Gastrocnemius medialis (tissue), 4 donors: ENCODE results near the gene WDR86.

Experiments
- CTCF ChIP-seq, 5 experiments: fragments of 450-650 bp in 3 of 5; fragments of 200-600 bp in 2 of 5; sonication (generic) in 2 of 5; IDR thresholded peaks in 4 of 5; conservative IDR thresholded peaks in 1 of 5; 1 replicate in 4 of 5; 2 replicates in 1 of 5; pipeline ENCODE4 v1.5.1; 2016 to 2019; ENCODE audit warnings: antibody characterized with exemption in 5 of 5, mild to moderate bottlenecking in 3 of 5, moderate library complexity in 3 of 5
- POLR2A ChIP-seq, 2 donors: fragments of 450-650 bp; IDR thresholded peaks; one replicate each; pipeline ENCODE4 v1.6.1; 2017; ENCODE audit warnings: antibody characterized with exemption in 2 of 2, mild to moderate bottlenecking in 2 of 2, moderate library complexity in 2 of 2

GRCh38 chr7:151405588-151405987 is 4.2 kb downstream of the WDR86 start:
- no peak for TF ChIP-seq CTCF (IDR thresholded peaks at IDR 0.05 in 4 of 5, conservative IDR thresholded peaks at IDR 0.05 in 1 of 5)
- TF ChIP-seq POLR2A (IDR thresholded peaks at IDR 0.05): no peak
